HG02970 (cell line): Measurements from ENCODE around the gene OR2M5.

Source experiments
- ATAC-seq: cut with Tn5 transposase; IDR thresholded peaks from one replicate; pipeline ENCODE4 v1.9.1; 2021; ENCODE audit warnings: mild to moderate bottlenecking, moderate library complexity, moderate number of reproducible peaks; ENCODE audit not compliant: unreplicated experiment, low FRiP score

The OR2M5 gene, protein sequence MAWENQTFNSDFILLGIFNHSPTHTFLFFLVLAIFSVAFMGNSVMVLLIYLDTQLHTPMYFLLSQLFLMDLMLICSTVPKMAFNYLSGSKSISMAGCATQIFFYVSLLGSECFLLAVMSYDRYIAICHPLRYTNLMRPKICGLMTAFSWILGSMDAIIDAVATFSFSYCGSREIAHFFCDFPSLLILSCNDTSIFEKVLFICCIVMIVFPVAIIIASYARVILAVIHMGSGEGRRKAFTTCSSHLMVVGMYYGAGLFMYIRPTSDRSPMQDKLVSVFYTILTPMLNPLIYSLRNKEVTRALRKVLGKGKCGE

GRCh38 chr1:248144513-248145198 is at the start of gene OR2M5:
OR2M5 (plus strand) TSS chr1:248145148; CDS start chr1:248145148, 0 bp downstream.
- no peak for ATAC-seq

GRCh38 chr1:248098529-248098928 is 46.4 kb upstream of the OR2M5 start:
- no peak for ATAC-seq

DNA sequence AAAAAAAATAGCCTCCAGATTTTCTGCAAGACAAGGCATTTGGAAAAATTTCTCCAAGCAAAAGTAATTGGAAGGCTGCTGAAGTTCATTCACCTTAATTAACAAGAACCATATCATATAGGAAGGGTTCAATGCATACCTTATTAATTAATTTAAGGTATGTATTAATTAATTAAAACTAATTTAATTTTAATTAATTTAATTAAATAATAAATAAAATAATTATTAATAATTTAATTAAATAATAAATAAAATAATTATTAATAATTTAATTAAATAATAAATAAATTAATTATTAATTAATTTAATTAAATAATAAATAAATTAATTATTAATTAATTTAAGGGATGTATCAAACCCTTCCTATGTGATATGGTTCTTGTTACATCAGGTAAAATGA is 42.1 kb upstream of the OR2M5 start:
- ATAC-seq, result no peak

DNA sequence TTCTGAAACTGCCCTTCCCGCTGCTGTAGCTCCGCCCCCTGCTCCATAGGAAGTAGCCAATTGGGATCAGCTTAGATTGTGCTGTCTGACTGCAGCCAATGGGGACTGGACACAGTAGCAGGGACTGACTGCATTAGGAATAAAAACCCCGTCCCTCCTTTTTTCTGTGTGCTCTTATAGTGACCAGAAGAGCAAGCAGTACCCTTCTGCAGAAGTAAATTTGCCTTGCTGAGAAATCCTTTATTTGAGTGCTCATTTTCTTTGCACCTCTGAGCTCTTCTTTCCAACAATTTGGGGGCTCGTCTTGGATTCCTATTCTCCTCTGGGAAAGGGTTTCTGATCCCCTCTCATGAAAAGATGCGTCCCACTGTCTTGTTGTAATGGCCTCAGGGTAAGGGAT is 33.8 kb upstream of the OR2M5 start:
- ATAC-seq, result no peak

GRCh38 chr1:248114890-248115289 is 30.1 kb upstream of the OR2M5 start:
- no peak for ATAC-seq

DNA sequence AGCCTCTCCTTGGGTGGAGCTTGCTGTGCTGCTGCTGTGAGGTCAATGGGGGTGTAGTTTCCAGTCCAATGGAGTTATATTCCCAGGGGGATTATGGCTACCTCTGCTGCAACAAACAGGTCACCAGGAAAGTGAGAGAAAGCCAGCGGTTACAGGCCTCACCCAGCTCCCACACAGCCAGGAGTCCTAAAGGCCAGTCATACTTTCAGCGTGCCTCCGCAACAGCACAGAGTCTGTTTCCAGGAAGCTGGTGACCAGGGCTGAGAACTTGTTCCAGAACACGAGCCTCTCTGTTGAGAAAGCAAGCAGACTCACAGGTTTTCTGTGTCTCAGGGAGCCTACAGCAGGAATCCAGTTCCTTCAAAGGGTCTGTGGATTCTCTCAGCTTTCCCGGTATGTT is 17.3 kb upstream of the OR2M5 start:
- ATAC-seq, result no peak

- no peak for ATAC-seq
Measured at GRCh38 chr1:248136811-248137210, 8.1 kb upstream of the OR2M5 start.

DNA sequence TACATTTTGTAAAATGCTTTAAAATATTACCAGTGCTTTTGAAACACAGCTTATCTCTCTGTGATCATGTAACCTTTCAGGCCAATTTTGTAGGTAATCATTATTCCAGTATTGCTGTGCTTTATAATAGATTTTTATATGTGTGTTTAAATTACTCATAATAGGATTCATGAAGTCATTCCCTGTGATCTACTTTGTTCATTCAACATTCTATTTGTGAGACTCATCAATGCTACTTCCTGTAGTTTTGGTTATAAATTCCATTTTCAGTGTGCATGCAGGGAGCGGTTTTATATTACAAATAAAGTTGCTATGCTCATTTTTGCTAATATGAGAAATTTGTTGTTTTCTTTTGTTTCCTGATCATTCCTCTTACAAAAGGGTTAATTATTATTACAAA is 4.1 kb upstream of the OR2M5 start:
- no peak for ATAC-seq

DNA sequence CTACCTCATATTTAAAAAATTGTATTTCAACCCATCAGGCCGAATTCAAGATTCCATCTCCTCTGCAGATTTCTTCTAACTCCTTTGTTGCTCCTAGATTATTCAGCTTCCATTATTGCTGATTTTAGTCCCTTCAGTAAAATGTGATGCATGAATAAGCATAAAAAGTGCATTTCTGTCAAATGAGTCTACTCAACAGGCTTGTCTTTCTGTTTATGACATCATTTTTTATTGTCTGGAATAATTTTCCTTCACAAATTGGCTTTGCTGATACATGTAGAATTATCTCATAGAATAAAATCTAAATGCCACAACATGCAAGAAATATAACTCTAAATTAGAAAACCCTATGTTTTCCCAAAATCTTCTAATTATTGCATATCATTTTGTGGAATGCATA is 1.6 kb upstream of the OR2M5 start:
- no peak for ATAC-seq

DNA sequence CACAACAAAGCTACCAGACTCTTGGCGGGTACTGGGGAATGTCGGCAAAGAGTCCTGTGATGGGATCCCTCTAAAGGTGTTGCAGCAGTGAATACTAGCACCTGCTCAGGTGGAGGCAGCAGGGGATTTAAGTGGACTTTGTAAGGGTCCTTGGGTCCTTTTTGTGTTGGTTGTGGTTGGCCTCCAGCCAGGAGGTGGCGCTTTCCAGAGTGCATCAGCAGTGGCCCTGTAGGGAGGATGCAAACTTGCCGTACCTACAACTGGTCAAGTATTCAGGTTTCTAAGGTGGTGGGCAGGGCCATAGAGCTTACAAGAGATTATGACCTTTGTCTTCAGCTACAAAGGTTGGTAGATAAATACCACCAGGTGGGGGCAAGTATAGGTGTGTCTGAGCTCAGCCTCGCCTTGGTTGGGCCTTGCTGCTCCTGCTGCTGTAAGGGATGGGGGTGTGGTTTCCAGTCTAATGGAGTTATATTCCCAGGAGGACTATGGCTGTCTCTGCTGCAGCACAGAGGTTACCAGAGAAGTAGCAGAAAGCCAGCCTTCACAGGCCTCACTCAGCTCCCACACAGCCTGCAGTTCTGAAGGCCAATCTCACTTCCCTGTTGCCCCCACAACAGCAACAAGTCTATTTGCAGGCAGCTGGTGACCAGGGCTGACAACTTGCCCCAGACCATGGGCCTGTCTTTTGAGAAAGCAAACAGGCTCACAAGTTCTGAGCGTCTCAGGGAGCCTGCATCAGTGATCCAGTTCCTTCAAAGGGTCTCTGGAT is 7.3 kb downstream of the OR2M5 start:
- ATAC-seq, result no peak

DNA sequence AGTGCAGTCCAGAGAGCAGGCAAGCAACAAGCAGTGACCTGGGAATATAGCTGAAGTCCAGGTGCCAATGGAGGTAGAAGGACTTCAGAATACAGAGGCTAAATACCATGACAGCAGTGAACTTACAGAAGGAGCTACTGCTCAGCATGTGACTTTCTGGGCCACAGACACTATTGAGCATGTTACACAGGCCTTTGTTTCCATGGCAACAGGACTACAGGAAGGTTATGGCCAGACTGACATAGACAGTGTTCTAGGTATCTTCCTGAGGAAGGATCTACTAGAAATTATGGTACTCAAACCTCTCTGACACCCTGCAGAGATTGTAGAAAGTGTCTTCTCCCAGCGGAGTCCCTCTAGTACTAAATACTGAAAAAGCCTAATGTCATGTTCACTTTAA is 11.0 kb downstream of the OR2M5 start:
- no peak for ATAC-seq

- no peak for ATAC-seq
Measured at GRCh38 chr1:248158758-248159157, 13.8 kb downstream of the OR2M5 start.

GRCh38 chr1:248164031-248164430 is 19.1 kb downstream of the OR2M5 start:
- ATAC-seq, result no peak

DNA sequence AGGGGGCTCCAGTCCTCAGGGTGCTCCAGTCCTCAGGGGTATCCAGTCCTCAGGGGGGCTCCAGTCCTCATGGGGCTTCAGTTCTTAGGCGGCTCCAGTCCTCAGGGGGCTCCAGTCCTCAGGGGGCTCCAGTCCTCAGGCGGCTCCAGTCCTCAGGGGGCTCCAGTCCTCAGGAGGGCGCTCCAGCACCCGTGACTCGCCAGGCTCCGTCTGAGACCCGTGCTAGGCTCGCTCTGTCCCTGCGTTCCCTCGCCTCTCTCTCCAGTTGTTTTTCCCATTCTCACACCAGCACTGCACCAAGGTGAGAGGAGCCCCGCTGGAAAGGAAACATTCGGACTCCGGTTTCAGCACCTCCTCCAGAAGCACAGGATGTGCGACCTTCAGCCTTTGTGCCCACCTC is 20.2 kb downstream of the OR2M5 start:
- ATAC-seq, result no peak

GRCh38 chr1:248174521-248174920 is 29.6 kb downstream of the OR2M5 start, which contains the start of gene OR2M2:
OR2M2 (plus strand) TSS chr1:248174821; CDS start chr1:248179986, 5,165 bp downstream.
- ATAC-seq, result no peak

- ATAC-seq, result no peak
Measured at GRCh38 chr1:248183996-248184395, 39.0 kb downstream of the OR2M5 start.

- ATAC-seq, result no peak
Measured at GRCh38 chr1:248187363-248187762, 42.4 kb downstream of the OR2M5 start.

GRCh38 chr1:248189026-248189425 is 44.1 kb downstream of the OR2M5 start:
- no peak for ATAC-seq

DNA sequence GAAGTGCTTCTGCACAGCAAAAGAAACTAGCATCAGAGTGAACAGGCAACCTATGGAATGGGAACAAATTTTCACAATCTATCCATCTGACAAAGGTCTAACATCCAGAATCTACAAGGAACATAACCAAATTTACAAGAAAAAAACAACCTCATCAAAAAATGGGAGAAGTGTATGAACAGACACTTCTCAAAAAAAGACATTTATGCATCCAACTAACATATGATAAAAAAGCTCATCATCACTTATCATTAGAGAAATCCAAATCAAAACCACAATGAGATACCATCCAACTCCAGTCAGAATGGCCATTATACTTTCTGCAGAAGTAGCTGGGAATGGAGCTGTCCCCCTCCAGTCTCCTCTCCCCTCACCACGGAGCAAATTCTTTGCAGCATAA is 49.2 kb downstream of the OR2M5 start:
- ATAC-seq, result no peak
